Measurements from ENCODE around the gene TUBA3E.
"Not testable (repeated sequence)": the region's sequence is repeated elsewhere in the genome, so short reads cannot be mapped to it uniquely, and the experiment has no call there.

The TUBA3E gene

GRCh38 chr2:130190237-130190636 is 8.0 kb downstream of the TUBA3E start:
- DNase-seq: no peak

- DNase-seq: not testable (repeated sequence)
These were observed 9.3 kb downstream of the TUBA3E start for GRCh38 chr2:130188958-130189357.

- DNase-seq: not testable (repeated sequence)
These were observed 10.1 kb downstream of the TUBA3E start for GRCh38 chr2:130187859-130188792.

- DNase-seq: no peak
These were observed 11.0 kb downstream of the TUBA3E start for GRCh38 chr2:130187268-130187667.

- no peak for DNase-seq
These were observed 11.8 kb downstream of the TUBA3E start for GRCh38 chr2:130186391-130186790.

- DNase-seq: no peak
These were observed 12.3 kb downstream of the TUBA3E start for GRCh38 chr2:130185896-130186295.

- DNase-seq: no peak
These were observed 12.8 kb downstream of the TUBA3E start for GRCh38 chr2:130185436-130185835.

- DNase-seq: no peak
These were observed 14.5 kb downstream of the TUBA3E start for GRCh38 chr2:130183512-130184373.

- DNase-seq: not testable (repeated sequence)
These were observed 15.3 kb downstream of the TUBA3E start for GRCh38 chr2:130182826-130183511.

- peak; percentile 87 for DNase-seq
These were observed 16.2 kb downstream of the TUBA3E start, which contains the start of gene MZT2B for GRCh38 chr2:130181880-130182682. Gene MZT2B (plus strand): TSS chr2:130182262. CDS start chr2:130182283, 21 bp downstream.

- peak; percentile 98 for DNase-seq
These were observed 16.8 kb downstream of the TUBA3E start, which contains the start of gene SMPD4 for GRCh38 chr2:130181325-130181879. Gene SMPD4 (minus strand): TSS chr2:130181602. CDS start chr2:130176592, 5,010 bp downstream.

GRCh38 chr2:130180404-130181324 is 17.6 kb downstream of the TUBA3E start:
- not testable (repeated sequence) for DNase-seq

- DNase-seq: not testable (repeated sequence)
These were observed 23.4 kb downstream of the TUBA3E start for GRCh38 chr2:130174866-130175265.

GRCh38 chr2:130169896-130170295 is 28.3 kb downstream of the TUBA3E start:
- no peak for DNase-seq

GRCh38 chr2:130169163-130169562 is 29.1 kb downstream of the TUBA3E start:
- DNase-seq: not testable (repeated sequence)

GRCh38 chr2:130166611-130167010 is 31.6 kb downstream of the TUBA3E start:
- DNase-seq: not testable (repeated sequence)

- no peak for DNase-seq
These were observed 32.8 kb downstream of the TUBA3E start for GRCh38 chr2:130165293-130166016.

GRCh38 chr2:130162968-130163367 is 35.3 kb downstream of the TUBA3E start:
- no peak for DNase-seq

- not testable (repeated sequence) for DNase-seq
These were observed 35.8 kb downstream of the TUBA3E start for GRCh38 chr2:130162486-130162885.

Measured in activated CD4-positive, alpha-beta T cell treated with anti-CD3 and anti-CD28 coated beads, Interleukin-2, amount 50 U/mL, for 1 hour (primary cell).